Measurements from ENCODE around the gene FAM53B.
"Not testable (repeated sequence)": the region's sequence is repeated elsewhere in the genome, so short reads cannot be mapped to it uniquely, and the experiment has no call there.

Gene FAM53B

DNA sequence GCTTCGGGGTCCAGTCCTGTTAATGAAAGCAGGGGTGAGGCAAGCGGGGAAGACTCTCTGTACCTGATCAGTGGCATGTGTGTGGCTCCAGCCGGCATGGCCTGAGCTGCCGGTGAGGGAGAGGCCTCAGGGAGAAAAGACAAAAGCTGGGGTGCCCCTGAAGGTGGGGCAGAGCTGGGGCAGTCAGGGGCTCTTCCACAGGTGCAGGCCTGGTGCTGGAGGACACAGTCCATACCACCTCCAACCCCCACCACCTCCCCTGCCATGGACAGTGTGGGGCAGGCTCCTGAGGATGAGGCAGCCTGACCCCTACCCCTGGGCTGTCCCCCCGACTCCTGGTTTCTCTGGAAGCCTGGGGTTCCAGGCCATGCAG is 153.1 kb downstream of the FAM53B start:
- Mint-ChIP-seq H3K27ac (no peak overlapping the region), H3K4me3 (no peak overlapping the region), H3K9me3 (peaks cover 9% of the 10 kb centered on the region), H3K27me3 (ENCODE audit: low read depth) (peaks cover 12% of the 10 kb centered on the region), H3K4me1 (peaks cover 25% of the 10 kb centered on the region), H3K36me3 (ENCODE audit: low read depth) (peaks cover 4% of the 10 kb centered on the region)
- TF ChIP-seq CTCF (IDR thresholded peaks at IDR 0.05; ENCODE audit: unreplicated experiment in 3 of 3), result no peak

DNA sequence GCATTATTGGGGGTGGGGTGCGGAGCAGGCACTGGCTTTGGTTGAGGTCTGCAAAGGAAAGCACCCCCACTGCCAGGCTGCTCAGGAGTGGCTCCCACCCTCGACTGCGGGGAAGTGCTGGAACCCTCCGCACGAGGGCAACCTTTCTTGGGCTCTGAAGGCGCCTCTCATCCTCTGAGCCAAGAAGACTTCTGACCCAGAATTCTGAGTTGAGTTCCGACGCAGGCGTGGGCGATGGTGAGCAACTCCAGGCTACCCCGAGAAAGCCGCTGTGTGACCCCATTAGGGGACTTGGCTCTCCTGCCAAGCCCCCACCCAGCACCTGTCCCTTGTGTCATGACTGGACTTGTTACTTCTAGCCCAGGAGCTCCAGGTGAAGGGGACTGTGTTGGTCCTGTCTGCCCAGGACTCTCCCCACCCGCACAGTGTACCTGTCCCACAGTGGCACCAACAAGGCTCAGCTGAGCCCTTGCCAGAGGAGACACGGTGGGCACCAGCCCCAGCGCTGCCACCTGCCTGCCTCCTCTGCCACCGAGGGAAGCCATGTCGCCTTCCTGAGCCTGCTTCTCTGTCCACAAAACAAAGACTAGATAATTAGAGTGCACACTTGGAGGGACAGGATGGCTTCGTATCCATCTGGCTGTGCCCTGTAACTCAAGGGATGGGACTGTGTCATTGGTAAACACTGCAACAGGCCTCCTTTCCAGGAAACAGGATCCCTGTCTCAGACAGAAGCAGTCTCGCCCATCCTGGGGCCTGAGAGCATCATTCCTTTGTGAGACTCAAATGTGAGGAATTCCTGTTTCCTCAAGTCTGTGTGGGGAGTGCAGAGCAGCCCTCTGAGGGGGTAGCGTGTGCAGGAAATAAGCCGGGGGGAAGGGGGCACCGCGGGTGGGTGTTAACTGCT is 153.7 kb downstream of the FAM53B start:
- peak overlapping the region in 1 of 3 experiments; percentile 43 for H3K4me3 Mint-ChIP-seq
- H3K4me1 Mint-ChIP-seq, result peaks cover 25% of the 10 kb centered on the region
- TF ChIP-seq CTCF (IDR thresholded peaks at IDR 0.05; ENCODE audit: unreplicated experiment in 3 of 3), result no peak
- peaks cover 12% of the 10 kb centered on the region for H3K27me3 Mint-ChIP-seq (ENCODE audit: low read depth)
- peaks cover 4% of the 10 kb centered on the region for H3K36me3 Mint-ChIP-seq (ENCODE audit: low read depth)
- peaks cover 9% of the 10 kb centered on the region for H3K9me3 Mint-ChIP-seq
- H3K27ac Mint-ChIP-seq, result peak overlapping the region in 2 of 3 experiments; percentile 26 to 60

- Mint-ChIP-seq H3K27ac (peak overlapping the region; percentile 26 to 65 (median 60)), H3K4me1 (peaks cover 25% of the 10 kb centered on the region), H3K9me3 (peaks cover 9% of the 10 kb centered on the region), H3K27me3 (ENCODE audit: low read depth) (peaks cover 12% of the 10 kb centered on the region), H3K4me3 (no peak overlapping the region), H3K36me3 (ENCODE audit: low read depth) (peaks cover 4% of the 10 kb centered on the region)
- no peak for TF ChIP-seq CTCF (IDR thresholded peaks at IDR 0.05; ENCODE audit: unreplicated experiment in 3 of 3)
Observed at GRCh38 chr10:124589491-124590041, 154.6 kb downstream of the FAM53B start.

- peaks cover 5% of the 10 kb centered on the region for H3K36me3 Mint-ChIP-seq (ENCODE audit: low read depth)
- peaks cover 9% of the 10 kb centered on the region for H3K9me3 Mint-ChIP-seq
- H3K4me1 Mint-ChIP-seq, result peaks cover 25% of the 10 kb centered on the region
- H3K4me3 Mint-ChIP-seq, result no peak overlapping the region
- peak overlapping the region in 2 of 3 experiments; percentile 60 to 65 for H3K27ac Mint-ChIP-seq
- no peak for TF ChIP-seq CTCF (IDR thresholded peaks at IDR 0.05; ENCODE audit: unreplicated experiment in 3 of 3)
- H3K27me3 Mint-ChIP-seq (ENCODE audit: low read depth), result peaks cover 12% of the 10 kb centered on the region
Observed at GRCh38 chr10:124588736-124589490, 155.3 kb downstream of the FAM53B start.

DNA sequence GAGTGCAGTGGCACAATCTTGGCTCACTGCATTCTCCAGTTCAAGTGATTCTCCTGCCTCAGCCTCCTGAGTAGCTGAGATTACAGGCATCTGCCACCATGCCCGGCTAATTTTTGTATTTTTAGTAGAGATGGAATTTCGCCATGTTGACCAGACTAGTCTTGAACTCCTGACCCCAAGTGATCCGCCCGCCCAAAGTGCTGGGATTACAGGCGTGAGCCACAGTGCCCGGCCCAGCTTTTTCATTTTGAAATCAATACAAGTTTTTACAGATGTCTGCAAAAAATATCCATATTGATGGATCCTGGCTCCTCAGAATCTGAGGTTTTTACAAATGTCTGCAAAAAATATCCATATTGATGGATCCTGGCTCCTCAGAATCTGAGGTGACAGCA is 155.8 kb downstream of the FAM53B start:
- H3K27ac Mint-ChIP-seq, result peak overlapping the region in 1 of 3 experiments; percentile 60
- H3K4me1 Mint-ChIP-seq, result peaks cover 25% of the 10 kb centered on the region

DNA sequence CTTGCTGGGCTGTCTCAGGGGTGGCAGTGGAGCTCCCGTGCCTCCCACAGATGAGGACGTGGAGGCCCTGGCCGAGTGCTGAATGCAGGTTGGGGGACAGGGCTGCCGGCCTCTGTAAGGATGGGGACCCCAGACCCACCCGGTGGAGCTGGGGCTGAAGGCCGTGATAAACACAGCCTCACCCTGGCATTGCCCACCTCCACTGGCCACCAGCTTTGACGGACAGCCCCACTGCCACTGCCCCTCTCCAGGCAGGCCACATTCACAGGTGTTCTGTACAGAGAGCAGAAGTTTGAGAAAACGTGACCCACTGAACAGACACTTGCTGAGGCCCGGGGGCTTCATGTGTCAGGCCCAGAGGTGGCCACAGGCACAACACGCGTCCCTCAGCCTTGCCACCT is 156.4 kb downstream of the FAM53B start:
- TF ChIP-seq CTCF (IDR thresholded peaks at IDR 0.05; ENCODE audit: unreplicated experiment in 3 of 3), result no peak
- Mint-ChIP-seq H3K4me1 (peaks cover 25% of the 10 kb centered on the region), H3K9me3 (peaks cover 16% of the 10 kb centered on the region), H3K4me3 (no peak overlapping the region), H3K27ac (peak overlapping the region in 1 of 3 experiments; percentile 60), H3K27me3 (ENCODE audit: low read depth) (peaks cover 12% of the 10 kb centered on the region), H3K36me3 (ENCODE audit: low read depth) (peaks cover 12% of the 10 kb centered on the region)

More for the DNA sequence above, 155.8 kb downstream of the FAM53B start:
- Mint-ChIP-seq H3K9me3 (peaks cover 14% of the 10 kb centered on the region), H3K27me3 (ENCODE audit: low read depth) (peaks cover 12% of the 10 kb centered on the region)
- H3K36me3 Mint-ChIP-seq (ENCODE audit: low read depth); H3K4me3 Mint-ChIP-seq: not testable (repeated sequence)
